Heart left ventricle (tissue), 13 donors: Measurements from ENCODE around the gene TAF4.

ENCODE experiments used
- POLR2A ChIP-seq, 2 donors: fragments of 450-650 bp; IDR thresholded peaks; one replicate each; pipeline ENCODE4 v1.6.1; 2017; ENCODE audit warnings: antibody characterized with exemption in 2 of 2, mild to moderate bottlenecking in 2 of 2, moderate library complexity in 2 of 2
- TF ChIP-seq, protein P1 (sequence below), 12 donors: fragments of 200-600 bp; sonication (generic) in 4 of 12; IDR thresholded peaks; one replicate each; pipeline versions ENCODE4 v1.5.0 to v1.8.0; 2018 to 2022; ENCODE audit warnings: antibody characterized with exemption in 12 of 12, mild to moderate bottlenecking in 5 of 12
- donor health status: ischemic (EF 13 %, LVEDD 7.1; RV severe dilation, severe dysfunction).
- donor health status: DM: no; HTN: yes; CAD: no.
- donor health status: DM: no; HTN: no; CAD: no.
- donor health status: ischemic (EF 25% LVEDD 6.9; RV normal size, moderate dysfunction).
- donor health status: ischemic (EF 25% LVEDD 5.7; RV mildly dilated, moderate dysfunction).
- donor health status: ischemic (EF 35%, LVEDD 5.7; RV mildly dilated, moderate dysfunction).
- donor health status: nonischemic (EF 11% LVEDD 7.7; RV severe dilation, severe dysfunction).
- donor health status: DM: yes; HTN: yes; CAD: no.
- donor health status: PGD.
- donor health status: ischemic (EF 29% LVEDD 5.4; RV normal size, mild dysfunction).
- donor health status: nonischemic (EF 23%, LVEDD 6.1; RV moderate dilation, normal function).

DNA sequence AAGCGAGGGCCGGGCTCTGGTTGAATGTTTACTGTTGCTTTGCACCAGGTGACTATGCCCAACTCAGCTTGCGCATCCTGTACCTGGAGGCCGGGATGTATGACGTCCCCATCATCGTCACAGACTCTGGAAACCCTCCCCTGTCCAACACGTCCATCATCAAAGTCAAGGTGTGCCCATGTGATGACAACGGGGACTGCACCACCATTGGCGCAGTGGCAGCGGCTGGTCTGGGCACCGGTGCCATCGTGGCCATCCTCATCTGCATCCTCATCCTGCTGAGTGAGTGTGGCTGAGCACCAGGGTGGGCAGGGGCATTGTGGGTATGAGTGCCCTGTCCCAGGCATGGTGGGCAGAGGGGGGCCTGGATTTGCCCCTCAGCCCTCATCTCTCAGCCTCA is 136.1 kb downstream of the TAF4 start:
- TF ChIP-seq, protein P1, sequence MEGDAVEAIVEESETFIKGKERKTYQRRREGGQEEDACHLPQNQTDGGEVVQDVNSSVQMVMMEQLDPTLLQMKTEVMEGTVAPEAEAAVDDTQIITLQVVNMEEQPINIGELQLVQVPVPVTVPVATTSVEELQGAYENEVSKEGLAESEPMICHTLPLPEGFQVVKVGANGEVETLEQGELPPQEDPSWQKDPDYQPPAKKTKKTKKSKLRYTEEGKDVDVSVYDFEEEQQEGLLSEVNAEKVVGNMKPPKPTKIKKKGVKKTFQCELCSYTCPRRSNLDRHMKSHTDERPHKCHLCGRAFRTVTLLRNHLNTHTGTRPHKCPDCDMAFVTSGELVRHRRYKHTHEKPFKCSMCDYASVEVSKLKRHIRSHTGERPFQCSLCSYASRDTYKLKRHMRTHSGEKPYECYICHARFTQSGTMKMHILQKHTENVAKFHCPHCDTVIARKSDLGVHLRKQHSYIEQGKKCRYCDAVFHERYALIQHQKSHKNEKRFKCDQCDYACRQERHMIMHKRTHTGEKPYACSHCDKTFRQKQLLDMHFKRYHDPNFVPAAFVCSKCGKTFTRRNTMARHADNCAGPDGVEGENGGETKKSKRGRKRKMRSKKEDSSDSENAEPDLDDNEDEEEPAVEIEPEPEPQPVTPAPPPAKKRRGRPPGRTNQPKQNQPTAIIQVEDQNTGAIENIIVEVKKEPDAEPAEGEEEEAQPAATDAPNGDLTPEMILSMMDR (IDR thresholded peaks at IDR 0.05) = no peak
- TF ChIP-seq POLR2A (IDR thresholded peaks at IDR 0.05) = no peak
